Stimulated activated CD4-positive, alpha-beta T cell treated with anti-CD3 and anti-CD28 coated beads, Interleukin-4, amount 100 ng/mL, for 4 hours (primary cell): ENCODE measurements around the gene KIAA0586.
"Not testable (repeated sequence)": the region's sequence is repeated elsewhere in the genome, so short reads cannot be mapped to it uniquely, and the experiment has no call there.

Source experiments
- DNase-seq, 2 experiments: peaks; one replicate each; pipeline ENCODE4 v3.0.0-alpha.2; 2020

The KIAA0586 gene

DNA sequence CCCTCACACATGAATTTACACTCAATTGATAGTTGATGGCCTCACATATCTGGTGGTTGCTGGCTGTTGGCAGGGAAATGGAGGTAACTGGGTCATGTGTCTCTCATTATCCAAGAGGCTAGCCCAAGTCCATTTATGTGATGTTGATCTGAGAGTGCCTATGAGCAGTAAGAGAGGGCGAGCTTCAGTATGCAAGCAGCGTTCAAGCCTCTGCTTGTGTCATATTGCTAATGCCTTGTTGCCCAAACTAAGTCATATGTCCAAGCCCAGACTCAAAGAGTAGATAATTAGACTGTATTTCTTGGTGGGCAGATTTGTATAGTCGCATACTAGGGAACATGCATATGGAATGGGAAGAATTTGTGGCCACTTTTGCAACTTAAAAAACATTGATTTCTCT is 126.4 kb downstream of the KIAA0586 start:
- no peak for DNase-seq

DNA sequence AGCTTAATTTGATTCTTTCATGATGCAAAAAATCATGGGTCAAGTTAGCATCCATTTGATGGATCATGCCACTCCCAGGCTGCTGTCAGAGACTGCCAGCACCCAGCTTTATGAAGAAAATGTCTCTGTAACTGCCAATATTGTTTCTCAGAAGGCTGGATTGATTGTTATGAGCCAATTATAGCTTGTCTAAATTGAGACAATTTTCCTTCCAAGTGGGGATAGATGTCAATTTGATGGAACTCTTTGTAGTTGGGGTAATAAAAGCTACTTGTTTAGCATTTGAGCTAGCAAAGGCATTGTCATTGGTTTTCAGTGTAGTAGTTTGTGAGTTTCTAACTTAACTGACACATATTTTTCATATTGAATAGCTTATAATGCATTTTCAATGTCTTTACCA is 128.1 kb downstream of the KIAA0586 start:
- DNase-seq = no peak

DNA sequence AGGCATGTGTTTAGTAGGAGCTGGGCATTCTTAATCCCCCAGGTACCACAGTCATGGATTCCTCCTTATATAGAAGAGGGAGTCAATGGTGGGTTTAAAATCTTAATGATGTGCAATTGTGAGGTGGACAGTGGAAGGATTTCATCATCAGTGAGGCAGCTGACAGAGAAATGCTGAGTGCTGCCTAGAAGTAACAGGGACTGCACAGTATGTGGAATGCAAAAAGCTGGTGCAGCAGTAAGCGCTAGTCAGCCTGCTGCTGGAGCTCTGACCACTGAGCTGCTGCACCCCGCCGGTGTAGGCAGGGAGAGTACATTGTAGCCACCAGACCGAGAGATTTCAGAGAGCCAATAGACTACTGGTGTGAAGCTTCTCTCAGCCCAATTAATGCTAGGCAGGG is 129.7 kb downstream of the KIAA0586 start:
- DNase-seq = no peak

DNA sequence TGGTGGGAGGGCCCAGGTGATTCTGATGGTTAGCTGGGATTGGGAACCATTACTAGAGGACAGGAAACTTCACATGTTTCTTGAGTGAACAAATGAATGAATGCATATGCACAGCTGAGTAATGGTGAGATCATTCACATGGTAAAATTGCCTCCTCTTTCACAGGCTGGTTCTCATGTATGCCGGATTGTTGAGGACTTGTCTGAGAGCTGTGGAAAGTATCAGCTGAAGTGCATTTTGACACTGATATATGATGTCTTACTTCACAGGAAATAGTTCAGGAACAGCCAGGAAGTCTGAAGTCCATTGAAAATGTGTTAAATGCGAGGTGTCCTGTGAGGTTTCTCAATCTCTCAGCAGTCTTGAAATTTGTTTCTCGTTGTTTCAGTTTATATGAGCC is 132.7 kb downstream of the KIAA0586 start:
- DNase-seq = no peak

DNA sequence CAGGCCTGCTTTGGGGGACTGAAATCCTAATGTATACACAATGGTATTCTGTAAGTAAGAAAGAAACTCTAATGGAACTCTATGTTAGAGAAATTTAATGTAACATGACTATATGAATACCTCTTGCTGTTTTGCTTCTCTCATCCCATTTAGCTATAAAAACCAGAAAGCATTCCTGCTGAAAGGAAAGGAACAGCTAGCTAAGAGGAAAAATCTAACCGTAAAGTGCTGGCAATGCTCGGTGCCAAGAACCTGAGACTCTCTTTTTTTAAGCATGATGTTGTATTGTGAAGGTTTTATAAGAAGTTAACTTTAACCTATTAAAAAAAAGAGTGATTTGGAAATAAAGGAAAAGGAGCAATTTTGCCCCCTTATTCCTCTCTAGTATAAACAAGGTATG is 134.6 kb downstream of the KIAA0586 start:
- no peak for DNase-seq

DNA sequence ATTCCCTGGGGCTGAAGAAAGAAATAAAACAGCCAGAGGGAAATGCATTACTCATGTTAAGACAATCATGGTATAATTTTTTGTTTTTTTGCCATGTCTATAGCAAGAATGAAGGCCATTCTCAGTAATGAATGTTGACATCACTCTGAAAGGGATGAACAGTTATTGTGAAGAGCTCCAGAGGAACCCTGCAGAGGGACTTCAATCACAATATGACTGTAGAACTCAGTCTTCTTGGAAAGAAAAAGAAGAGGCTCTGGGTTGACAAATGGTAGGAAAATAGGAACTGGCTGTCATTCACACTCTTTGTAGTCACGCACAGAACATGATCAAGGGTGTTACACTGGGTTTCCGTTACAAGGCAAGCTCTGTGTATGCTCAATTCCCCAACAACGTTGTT is 136.5 kb downstream of the KIAA0586 start:
- DNase-seq = no peak

DNA sequence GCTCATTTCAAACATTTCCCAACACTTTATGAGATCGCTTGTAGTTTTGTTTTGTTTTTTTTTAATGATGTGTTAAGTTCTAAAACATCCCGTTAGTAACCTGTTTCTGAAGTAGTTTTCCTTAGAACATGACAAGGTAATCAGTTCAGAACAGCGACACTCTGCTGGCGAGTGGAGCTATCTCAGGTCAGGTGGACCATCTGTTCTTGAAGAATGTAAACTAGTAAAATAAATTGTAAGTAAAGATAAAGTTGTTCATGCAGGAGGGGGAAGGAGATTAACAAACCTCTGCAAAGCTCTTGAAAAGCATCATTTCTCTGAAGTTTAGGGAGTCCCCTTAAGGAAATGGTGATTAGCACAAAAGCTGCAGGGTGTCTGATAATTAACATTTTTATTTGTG is 138.3 kb downstream of the KIAA0586 start:
- DNase-seq = no peak

DNA sequence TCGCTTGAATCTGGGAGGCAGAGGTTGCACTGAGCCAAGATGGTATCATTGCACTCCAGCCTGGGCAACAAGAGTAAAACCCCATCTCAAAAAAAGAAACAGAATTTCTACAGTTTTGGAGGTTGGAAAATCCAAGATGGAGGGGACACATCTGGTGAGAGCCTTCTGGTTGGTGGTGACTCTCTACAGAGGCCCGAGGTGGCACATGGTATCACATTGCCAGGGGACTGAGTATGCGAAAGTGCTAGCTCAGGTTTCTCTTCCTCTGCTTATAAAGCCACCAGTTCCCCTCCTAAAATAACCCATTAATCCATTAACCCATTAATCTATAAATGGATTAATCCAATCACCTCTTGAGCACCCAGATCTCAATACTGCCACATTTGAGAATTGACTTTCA is 139.5 kb downstream of the KIAA0586 start:
- no peak for DNase-seq

DNA sequence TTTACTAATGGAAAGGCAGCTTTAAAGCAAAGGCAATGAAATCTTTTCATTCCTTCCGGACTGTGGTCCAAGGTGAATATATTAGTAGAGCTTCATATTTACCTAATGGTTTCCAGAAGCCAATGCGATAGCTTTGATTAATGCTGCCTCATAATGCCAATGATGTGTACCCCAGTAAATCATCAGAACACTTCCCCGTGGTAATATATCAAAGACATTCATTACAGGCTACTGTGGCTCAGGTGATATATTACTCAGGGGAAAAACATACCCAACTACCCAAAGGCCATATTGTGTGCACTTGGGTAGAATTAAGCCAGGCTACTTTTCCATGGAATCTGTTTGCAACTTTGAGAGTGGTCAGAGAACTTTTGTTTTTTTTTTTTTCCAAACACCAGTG is 140.8 kb downstream of the KIAA0586 start:
- DNase-seq = no peak

DNA sequence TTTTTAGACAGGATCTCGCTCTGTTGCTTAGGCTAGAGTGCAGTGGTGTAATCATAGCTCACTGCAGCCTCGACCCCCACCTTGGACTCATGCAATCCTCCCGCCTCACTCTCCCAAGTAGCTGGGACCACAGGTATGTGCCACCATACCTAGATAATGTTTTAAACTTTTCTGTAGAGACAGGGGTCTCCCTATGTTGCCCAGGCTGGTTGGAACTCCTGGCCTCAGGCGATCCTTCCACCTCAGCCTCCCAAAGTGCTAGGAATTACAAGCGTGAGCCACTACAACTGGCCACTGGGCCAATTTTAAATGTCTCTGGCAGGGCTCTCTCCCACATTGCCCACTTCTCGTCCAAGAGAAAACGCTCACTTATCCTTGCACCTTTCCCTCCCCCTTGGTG is 143.7 kb downstream of the KIAA0586 start:
- no peak for DNase-seq

DNA sequence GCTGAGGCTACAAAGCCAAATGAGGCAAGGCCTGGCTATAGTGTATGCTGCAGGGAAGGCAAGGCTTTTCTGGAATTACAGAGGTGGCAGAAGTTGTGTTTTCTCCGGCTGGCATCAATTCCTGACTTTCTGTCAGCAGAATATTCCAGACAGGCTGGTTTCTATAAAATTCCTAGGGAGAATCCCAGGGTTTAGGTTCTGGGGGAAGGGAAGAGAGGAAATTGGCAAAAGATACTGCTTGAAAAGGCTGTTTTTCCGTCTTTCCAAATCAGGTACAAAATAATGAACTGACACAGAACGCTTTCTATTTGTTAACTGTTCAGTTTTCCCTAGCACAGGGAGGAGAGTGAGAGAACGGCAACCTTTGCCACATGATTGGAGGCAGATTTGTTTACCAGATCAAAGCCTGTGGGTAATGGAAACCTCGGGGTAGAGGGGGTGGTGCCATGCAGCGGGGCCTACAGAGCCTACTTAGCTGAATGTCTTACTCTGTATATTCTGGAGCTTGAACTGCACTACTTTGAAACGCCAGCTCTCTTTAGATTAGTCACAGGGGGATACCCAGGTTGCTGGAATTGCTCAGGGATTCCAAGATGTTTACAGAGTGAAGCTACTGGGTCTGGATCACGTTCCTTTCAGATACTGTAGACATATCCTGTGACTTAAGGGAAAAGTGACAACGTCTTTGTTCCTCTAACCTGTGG is 144.4 kb downstream of the KIAA0586 start:
- peak; percentile 30 to 70 for DNase-seq

DNA sequence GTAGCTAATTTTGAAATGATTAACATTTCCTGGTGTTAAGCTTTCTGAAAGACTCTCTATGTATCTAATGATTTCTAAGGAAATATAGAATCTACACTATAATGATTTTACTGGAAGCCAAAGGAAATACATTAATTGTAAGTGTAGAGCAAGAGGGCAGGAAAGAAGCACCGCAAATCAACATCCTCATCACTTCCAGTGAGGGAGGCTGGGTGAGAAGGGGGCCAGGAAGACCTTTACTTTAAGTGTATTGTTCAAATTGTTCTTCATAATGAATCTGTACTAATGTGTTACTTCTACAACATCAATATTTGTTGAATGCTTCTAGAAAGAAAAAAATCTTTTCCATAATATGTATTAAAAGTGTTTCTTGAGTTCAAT is 144.9 kb downstream of the KIAA0586 start:
- no peak for DNase-seq

DNA sequence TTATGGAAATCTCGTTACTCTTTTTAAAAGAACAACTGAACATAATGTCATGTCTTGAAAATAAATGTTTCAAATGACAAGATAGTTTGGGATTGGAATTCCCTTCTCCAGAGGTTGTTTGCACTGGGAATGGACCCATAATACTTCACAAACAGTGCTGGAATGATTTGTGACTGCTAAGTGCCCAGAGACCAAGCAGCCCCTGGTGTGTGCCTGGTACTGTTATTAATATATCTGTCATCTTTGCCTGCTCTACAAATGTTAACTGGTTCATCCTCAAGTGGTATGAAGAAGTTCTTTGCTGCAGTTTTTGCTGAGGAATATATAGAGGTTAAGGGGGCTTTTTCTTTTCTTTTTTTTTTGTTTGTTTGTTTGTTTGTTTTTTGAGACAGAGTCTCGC is 145.3 kb downstream of the KIAA0586 start:
- no peak for DNase-seq

DNA sequence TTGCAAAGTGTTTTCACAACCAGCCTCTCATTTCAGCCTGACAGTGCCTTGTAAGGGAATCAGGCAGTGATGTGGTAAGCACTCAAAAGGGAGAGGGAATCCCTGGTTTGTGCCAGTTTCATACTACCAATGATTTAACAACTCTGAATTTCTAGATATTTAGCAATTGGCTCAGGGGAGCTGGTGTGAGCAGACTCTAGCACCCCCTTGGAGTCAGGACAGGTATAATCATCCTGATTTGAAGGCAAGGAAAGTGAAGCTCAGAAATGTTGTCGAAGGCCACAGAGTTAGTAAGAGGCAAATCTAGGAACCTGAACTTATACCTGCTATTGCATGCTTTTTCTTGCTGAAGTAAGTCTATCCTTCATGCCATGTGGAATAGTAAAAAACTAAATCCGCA is 147.1 kb downstream of the KIAA0586 start:
- DNase-seq = no peak

DNA sequence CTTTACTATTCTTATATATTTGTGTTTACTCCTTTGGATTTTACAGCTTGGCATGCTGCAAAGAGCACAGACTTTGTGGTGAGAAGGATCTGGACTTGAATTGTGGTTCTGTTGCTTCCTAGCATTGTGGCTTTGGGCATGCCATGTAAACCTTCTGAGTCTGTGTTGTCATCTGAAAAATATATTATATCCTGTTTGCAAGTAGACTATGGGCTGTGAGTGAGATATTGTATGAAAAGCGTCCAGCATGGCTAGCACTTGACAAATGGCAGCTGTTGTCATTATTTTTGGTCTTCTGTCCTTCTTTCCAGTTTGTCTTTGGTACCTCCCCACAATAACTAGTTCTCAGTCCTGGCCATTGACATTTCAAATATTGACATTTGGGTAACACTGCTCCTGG is 148.4 kb downstream of the KIAA0586 start:
- no peak for DNase-seq

DNA sequence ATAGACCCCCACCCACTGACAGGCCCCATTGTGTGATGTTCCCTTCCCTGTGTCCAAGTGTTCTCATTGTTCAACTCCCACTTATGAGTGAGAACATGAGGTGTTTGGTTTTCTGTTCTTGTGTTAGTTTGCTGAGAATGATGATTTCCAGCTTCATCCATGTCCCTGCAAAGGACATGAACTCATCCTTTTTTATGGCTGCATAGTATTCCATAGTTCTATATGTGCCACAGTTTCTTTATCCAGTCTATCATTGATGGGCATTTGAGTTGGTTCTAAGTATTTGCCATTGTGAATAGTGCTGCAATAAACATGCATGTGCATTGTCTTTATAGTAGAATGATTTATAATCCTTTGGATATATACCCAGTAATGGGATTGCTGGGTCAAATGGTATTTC is 152.5 kb downstream of the KIAA0586 start:
- DNase-seq = not testable (repeated sequence)

DNA sequence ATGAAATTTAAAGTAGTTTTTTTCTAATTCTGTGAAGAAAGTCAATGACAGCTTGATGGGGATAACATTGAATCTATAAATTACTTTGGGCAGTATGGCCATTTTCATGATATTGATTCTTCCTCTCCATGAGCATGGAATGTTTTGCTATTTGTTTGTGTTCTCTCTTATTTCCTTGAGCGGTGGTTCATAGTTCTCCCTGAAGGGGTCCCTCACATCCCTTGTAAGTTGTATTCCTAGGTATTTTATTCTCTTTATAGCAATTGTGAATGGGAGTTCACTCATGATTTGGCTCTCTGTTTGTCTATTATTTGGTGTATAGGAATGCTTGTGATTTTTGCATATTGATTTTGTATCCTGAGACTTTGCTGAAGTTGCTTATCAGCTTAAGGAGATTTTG is 153.9 kb downstream of the KIAA0586 start:
- DNase-seq = not testable (repeated sequence)

DNA sequence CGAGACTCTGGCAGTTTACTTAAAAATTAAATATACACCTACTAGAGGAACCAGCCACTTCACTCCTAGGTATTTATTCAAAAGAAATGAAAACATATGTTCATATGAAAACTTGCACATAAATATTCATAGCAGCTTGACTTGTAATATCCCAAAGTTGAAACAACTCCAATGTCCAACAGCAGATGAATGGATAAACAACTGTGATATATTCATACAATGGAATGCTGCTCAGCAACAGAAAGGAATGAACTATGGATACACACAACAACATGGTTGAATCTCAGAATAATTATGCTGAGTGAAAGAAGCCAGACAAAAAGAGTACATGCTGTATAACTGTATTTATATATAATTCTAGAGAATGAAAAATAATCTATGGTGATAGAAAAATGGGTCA is 156.9 kb downstream of the KIAA0586 start:
- DNase-seq = no peak

DNA sequence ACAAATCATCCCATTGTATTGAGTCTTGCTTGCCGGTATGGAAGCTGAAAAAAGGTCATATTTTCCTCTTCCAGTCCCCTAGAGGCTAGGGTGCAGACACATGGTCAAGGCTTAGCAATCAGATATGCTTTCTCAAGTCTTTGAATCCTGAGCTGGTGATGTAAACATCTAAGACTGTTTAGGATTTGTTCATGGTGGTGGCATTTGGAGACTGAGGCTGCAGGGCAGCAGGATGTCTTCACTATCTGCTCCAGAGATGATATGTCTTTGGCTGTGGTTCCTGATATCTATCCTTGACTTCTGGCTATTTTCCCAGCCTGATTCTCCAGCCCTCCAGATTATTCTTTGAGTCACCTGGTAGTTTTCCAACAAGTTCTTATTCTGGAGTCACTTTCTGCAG is 159.8 kb downstream of the KIAA0586 start:
- no peak for DNase-seq

DNA sequence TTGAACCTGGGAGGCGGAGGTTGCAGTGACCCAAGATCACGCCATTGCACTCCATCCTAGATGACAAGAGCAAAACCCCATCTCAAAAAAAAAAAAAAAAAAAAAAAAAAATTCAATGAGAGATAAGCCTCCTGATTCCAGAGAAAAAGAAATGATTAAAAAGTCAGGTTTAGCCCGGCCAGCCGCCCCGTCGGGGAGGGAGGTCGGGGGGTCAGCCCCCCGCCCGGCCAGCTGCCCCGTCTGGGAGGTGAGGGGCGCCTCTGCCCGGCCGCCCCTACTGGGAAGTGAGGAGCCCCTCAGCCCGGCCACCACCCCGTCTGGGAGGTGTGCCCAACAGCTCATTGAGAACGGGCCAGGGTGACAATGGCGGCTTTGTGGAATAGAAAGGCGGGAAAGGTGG is 160.8 kb downstream of the KIAA0586 start:
- DNase-seq = not testable (repeated sequence)

DNA sequence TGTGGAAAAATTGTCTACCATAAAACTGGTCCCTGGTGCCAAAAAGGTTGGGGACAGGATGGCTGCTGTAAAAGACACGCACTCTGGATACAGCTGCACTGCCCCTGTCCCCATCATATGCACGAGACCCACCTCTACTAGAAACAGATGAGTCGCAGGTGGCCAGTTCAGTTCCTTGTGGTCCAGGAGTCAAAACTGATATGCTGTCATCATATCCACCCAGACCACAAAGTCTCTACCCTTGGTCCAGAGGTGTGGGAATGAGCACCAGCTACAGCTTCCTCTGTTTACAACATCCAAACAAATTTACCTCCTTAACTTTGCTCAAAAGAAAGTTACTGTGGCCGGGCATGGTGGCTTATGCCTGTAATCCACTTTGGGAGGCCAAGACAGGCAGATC is 166.5 kb downstream of the KIAA0586 start:
- no peak for DNase-seq

DNA sequence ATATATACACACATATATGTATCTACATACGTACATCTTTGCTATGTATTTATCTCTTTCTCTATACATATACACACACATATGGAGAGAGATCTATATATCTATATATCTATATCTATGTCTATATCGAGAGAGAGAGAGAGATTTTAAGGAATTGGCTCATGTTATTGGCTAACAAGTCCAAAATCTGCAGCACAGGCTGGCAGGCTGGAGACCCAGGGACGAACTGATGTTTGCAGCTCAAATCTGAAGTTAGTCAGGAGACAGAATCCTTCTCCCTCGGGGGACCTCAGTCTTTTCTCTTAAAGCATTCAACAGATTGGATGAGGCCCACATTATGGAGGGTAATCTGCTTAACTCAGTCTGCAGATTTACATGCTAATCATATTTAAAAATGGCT is 169.5 kb downstream of the KIAA0586 start:
- no peak for DNase-seq

DNA sequence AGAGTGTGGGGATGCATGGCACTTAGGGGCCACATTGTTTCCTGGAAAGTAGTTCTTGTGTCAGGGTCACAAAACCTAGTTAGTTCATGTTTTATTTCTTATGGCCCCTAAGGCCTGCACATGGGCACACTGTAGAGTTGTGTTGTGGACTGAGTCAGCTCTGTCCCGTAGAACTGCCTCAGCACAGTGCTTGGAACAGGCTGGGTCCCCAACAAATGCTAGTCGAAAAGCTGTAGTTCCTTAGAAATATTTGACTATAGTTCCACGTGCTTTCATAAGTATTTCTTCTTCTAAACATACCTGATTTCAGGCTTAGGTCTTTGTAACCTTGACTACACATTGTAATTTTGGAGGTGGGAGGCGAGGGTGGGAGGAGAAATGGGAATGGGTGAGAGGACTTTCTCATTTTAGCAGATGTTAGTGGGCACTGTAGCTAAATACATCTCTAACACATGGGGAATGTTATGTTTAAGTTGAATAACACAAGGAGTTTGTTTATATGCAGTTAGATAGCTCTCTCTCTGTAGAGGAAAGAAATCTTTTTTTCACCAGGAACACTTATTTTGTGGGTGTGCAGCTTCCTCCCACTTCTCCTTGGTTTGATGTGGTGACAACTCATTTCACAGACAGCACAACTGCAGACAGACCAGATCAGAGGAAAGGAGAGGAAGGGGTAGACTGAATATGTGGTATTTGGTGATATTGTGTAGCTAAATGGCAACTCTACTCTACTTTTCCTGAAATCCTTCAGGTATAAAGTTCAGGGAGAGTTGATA is 170.7 kb downstream of the KIAA0586 start:
- DNase-seq = no peak

DNA sequence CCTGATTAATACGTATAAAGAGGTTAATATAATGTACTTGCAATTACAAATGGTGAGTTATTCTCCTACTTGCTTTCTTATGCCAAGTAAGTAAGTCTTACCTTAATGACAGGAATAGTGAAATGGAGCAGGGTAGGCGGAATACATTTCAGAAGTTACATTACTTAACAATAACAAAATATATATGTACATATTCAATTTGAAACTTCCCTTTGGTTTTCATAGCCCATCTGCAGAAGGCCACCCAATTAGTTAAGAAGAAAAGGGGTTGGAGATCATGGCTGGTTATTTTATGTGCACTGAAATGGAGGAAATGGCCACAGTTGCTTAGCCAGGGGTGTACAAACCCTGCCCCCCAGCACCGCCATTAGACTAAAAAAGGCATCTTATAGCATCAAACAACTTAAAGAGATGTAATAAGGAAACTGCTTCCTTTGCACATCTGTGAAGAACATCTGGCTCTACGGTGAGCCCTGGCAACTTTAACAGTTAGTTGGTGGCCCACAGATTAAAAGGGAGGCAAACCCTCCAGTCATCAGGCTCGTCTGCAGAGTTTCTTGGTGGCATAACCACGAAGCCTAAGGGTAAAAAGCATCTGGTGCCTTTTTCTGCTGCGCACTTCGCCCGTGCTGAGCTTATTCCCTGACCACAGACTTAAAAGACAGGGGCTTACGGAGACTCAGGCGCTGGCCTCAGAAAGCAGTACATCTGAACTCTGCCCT is 171.4 kb downstream of the KIAA0586 start:
- no peak for DNase-seq
